GM19025 (cell line): ENCODE data around the gene CNDP2.
A peak's percentile ranks its signal among the peaks of the same experiment; 100 is the strongest.

Experiments
- ATAC-seq: cut with Tn5 transposase; IDR thresholded peaks from one replicate; pipeline ENCODE4 v1.9.1; 2021; ENCODE audit warnings: mild to moderate bottlenecking, low read depth, moderate library complexity; ENCODE audit not compliant: unreplicated experiment

CNDP2 gene

DNA sequence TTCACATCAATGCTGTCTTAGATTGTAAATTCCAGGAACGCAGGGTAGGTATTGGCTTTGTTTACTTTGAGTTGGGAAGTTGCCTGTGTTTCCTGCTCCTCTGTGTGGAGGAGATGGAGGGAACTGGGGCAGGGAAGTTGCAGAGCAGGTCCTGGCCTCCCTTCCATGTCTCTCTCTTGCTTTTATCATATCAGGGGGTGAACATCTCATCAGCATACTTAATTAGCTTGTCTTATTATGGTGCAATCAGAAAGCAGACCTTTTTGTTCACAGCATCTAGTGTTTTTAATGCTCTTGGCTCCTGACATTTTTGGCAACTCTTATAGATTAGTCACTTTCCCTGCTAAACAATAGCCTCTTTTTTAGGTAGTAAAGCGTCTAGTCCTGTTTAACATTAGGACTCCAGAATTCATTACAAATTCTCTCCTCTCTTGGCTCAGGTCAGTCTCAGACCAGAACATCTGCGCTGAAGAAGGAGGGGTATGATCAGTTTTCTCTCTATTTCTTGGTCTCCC, 27.6 kb upstream of the CNDP2 start:
- no peak for ATAC-seq

DNA sequence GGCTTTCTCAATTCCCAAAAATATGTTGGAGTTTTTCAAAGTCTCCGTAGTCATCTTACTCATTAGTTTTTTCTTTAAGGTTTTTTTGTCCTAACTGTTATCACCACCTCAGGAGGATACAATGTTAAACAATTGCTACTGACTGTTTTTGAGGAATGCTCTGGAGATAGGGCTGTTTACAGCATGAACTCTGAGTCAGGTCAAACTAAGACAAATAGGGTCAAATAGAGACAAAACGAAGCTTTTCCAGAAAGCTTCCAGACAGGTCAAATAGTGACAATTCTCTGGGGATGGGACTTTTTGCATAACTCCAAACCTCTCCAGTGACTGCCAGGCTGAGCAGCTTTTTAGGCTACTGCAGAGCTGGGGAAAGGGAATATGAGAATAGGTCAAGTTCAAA, 23.9 kb upstream of the CNDP2 start:
- ATAC-seq, result no peak

DNA sequence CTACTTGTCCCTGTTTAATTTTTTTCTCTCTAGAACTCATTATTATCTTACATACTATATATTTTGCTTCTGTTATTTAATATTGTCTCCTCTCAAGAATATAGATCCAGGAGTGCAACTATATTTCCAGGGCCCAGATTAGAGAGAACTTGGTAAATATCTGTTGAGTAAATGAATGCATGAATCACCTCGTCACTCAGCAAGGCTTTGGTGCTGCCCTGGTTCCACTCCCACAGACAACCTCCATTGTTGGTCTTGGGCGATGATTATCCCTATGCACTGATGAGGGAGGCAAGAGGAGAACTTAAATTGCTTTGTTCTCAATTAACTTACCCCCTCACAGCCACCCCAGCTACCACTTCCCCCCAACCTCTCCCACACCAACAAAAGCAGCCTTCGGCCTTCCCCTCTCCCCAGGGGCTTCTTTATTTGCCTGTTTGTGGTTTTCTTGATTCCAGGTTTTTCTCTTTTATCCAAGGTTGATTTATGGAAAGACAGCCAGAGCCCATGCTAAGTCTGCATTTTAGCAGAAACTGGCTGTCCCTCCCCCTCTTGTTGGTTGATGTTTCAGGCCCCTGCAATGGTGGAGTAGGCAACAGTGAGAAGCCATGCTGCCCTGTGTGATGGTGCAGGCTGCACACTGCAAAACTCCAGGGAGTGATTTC, 22.1 kb upstream of the CNDP2 start:
- no peak for ATAC-seq

DNA sequence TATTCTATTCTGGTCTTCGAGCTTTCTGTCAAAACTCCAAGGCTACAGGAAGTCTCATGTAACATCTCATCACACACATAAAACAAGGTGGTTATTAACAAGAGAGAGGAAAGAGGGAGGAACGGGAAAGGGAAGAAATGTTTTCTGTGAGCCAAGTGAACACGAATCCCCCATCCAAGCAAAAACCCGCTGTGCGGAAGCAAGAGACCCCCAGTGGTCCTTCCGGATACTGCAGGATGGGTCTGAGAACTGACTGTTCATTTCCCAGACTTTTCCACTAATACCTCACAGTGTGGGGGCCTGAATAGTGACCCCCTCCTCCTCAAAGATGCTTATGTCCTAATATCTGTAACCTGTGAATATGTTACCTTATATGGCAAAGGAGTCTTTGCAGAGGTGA, 20.0 kb upstream of the CNDP2 start:
- no peak for ATAC-seq

DNA sequence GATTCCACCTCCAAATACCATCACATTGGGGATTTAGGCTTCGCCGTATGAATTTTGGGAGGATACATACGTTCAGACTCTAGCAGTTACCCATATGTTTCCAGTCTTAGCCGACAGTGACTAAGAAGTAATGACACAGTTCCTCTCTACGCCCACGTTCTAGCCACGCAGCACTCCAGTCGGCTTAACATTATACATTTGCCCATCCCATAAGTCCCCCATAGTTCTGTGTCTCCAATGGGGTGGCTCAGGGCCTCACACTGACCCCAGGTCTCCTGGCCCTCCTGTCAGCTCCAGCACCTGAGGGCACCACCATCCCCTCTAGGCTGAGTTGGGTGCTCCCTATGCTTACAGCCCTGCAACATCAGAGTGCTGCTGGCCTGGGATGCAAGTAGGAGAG, 18.4 kb upstream of the CNDP2 start:
- no peak for ATAC-seq

DNA sequence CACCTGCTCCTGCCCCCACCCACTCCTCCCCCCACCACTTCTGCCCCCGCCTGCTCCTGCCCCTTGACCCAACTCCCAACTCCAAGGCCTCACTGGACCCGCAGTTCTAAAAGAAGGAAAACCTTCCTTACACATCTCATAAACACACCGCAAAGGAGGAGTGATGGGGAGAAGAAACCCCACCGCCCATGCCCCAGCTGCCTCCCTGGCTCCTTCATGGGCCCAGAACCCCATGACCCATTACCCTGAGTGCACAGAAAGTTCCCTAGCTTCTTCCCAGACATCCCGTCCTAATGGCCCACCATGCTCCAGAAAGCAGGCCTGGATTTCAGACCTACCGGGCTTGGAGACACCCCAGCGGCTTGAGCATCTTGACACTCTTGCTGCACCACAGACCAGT, 17.8 kb upstream of the CNDP2 start:
- no peak for ATAC-seq

DNA sequence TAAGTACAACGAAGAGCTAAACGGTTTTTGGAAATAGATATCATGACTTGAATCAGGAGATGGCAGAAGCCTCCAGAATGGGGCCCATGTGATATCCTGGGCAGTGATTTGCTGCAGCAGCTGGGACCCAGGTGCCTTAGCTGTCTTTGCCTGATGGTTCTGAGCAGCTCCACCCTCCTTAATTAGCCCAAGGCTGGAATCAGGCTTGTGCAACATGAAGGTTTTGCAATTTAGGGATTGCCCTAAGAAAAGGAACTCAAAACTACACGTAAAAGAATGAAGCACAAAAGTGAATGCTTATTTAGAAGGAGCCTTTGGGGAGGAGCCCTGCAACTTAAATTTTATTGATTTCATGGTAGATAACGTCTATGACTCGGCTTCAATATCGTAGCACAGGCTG, 17.3 kb upstream of the CNDP2 start:
- ATAC-seq, result no peak

DNA sequence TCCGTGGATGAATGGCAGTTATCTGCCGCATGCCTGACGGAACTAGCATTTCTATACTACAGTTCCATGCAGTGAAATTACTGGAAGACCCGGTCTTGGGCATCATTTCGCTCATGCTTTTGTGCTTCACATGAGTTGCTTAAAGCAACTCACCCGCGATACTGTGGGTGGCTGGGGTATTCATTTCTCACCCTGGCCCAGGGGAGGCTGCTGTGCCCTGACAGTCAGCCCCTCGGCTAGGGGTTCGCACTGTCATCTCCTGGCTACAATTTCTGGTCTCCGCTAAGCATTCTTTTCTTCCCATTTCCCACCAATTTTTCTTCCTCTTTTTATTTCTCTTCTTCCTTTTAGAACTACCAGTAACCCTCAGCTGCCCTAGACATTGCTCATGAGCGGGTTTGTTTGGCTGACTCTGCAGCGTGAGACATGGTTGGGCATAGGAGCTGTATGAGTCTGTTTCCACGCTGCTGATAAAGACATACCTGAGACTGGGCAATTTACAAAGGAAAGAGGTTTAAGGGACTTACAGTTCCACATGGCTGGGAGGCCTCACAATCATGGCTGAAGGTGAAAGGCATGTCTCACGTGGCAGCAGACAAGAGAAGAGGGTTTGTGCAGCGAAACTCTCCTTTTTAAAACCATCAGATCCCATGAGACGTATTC, 16.5 kb upstream of the CNDP2 start:
- ATAC-seq, result no peak

DNA sequence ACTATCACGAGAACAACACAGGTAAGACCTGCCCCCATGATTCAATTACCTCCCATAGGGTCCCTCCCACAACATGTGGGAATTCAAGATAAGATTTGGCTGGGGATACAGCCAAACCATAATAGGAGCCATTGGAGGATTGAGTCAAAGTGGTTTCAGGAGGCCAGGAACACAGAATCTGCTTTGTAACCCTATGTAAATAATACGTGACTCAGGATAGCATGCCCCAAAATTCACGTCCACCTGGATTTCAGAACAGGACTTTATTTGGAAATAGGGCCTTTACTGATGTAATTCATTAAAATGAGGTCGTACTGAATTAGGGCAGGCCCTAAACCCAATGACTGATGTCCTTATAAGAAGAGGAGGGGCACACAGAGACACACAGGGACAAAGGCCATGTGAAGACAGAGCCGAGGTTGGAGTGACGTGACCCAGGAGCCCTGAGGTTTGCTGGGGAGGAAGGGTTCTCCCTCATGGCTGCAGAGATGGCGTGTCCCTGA, 16.0 kb upstream of the CNDP2 start:
- no peak for ATAC-seq

DNA sequence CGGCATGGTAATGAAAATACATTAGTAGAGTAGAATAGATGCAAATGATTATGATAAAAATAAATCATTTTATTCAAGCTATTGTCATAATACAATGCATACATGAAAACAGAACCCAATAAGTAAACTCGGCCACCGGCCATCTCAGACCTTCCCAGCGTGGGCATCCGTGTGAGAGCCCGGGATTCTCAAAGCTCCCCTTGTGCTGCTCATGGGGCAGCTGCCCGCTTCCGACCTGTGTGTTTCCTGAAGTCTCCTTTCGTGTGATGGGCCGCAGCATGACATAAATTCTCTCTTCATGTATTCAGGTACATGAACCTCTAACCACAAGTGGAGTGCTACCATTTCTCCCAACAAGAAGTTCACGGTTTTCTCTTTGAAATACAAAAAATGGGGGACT, 13.5 kb upstream of the CNDP2 start:
- no peak for ATAC-seq

DNA sequence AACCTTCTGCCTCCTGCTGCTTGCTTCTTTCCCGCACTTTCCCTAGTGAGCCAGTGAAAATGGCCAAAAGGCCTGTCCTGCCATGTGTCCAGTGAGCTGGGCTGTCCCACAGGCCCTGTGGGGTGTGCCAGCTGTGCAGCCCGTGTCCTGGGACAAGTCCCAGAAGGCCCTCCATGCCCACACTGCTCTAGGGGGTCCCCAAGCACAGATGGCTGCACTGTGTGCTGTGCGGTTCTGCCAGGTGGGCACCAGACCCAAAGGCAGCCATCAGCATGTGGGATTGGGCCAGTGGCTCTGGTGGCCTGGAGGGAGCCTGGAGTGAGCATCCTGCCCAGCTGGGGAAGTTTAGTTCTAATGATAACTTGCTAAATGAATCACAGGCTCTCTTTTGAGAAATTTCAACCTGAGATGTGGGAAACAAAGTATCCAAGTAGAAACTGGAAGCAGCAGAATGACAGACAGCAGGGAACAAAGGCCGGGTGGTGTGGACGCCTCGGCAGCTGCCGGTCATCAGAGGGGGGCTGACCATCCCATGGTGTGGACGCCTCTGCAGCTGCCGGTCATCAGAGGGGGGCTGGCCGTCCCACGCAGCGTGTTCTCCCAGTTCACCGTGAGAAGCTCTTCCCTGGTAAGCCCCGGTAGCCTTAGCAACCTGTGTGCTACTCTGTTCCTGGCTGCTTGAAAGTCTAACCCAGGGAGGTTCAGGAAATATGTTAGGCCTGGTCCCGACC, 9.9 kb upstream of the CNDP2 start:
- ATAC-seq, result no peak

DNA sequence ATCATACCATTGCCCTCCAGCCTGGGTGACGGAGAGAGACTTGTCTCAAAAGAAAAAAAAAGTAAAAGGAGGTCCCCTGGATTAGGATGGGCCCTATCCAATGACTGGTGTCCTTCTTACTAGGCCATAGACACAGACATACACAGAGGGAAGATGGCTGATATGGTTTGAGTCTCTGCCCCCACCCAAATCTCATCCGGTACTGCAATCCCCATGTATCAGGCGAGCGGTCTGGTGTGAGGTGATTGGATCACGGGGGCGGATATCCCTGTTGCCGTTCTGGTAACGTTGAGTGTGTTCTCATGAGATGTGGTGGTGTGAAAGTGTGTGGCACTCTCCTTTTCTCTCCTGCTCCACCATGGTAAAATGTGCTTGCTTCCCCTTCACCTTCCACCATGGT, 7.8 kb upstream of the CNDP2 start:
- no peak for ATAC-seq

DNA sequence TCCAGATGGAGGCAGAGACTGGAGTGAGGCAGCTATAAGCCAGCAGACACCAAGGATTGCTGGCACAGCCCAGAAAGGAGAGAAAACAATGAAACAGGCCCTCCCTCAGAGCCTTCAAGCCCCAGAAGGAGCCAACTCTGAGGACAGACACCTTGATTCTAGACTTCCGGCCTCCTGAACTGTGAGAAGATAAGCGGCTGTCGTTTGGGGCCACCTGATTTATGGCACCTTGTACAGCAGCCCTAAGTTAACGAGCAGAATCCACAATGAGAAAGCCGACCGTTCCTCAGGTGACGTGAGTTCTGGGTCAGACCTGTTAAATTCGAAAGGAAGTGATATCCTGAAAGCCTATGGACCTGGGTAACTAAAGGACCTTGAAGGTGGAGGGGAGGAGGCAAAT, 7.3 kb upstream of the CNDP2 start:
- ATAC-seq, result no peak

DNA sequence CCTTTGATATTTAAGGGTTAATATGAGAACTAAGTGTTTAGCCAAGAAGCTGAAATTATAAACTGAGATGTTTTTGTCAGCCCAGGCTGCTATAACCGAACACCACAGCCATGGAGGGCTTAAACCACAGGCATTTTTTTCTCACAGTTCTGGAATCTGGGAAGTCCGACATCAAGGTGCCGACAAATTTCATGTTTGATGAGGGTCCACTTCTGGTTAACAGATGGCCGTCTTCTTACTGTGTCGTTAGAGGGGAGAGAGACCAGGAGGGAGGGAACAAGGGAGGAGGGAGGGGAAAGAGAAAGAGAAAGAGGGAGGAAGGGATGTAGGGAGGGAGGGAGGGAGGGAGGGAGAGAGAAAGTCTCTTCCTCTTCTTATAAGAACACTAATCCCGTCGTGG, 6.5 kb upstream of the CNDP2 start:
- ATAC-seq, result no peak

DNA sequence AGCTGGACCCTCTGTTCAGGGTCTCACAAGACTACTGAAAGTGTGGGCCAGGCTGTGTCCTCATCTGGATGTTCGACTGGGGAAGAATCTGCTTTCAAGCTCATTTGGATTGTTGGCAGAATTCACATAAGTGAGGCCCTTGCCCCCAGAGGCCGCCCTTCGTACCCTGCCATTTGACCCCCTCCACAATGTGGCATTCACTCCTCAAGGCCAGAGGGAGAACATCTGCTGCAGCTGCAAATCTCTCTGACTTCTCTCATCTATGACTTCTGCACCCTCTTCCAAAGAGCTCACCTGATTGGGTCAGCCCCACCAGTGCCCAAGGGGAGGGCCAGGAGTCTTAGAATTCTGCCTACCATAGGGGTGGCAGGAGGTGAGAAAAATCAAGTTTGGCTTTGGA, 3.9 kb upstream of the CNDP2 start:
- no peak for ATAC-seq

DNA sequence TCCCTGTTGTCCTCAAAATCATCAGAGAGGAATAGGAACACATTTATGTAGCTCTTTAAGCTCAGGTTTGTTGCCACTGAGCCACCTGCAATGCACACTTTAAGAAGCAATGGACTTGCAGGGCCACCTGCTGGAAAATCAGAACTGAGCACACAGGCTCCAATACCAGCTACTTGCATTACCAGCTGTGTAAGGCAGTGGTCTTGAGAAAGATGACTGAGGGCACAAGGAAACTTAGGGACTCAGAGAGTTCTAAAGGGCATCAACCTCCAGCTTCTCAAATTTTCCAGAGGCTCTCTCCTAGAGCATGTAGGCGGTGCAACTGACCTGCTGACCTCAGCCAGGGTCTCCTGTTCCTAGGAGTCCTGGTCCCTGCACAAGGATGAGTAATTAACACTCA, 2.5 kb upstream of the CNDP2 start:
- no peak for ATAC-seq

DNA sequence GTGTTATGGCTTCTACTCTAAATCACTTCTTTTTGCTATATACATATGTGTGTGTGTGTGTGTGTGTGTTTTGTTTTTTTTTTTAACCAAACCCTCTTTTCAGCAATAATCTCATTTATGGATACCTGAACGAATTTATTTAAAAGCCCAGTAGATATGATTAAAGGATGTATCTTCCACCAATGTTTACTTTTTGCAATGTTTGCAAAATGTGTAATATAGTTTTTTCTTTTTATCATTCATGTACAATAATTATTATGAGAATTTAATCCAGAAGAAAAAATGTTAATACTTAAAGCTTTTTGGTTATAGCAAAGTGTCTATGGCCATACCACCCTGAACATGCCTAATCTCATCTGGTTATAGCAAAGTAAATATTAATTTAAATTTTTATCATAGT, 1.6 kb upstream of the CNDP2 start:
- ATAC-seq, result no peak

DNA sequence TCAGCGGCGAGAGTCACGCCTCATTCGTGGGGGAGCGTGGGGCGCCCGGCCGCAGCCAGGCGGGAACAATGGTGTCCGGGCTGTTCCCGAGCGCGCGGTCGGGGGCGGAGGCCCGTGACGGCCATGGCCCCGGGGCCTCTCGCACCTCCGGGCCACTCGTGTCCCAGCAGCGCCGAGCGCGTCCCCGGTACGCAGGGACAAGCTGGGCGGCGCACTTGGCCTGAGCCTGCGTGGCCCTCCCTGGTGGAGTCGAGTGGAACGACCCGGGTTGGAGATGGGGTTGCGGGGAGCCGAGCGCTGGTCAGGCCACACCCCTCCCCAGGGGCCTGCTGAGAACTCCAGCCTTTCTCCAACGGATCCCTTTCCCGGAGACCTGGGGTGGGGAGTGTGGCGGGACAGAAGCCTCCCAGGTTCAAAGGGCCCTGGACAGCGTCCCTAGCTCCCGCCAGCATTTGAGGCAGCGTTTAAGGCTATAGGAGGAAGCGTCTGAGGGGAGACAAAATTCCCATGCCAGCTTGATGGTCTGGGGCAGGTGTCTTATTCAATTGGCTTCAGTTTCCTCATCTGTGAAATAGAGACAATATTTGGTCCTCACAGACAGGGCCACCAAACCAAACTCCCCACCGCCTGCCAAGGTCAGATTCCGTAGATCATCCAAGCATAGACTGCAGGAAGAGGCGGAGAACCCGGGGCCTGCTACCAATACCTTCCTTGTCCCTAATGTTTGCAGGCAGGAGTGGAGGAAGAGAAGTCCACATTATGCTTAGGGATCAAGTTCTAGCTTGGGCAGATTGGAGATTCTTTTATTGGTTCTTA, 553 bp downstream of the CNDP2 start:
- peak; percentile 17 for ATAC-seq

DNA sequence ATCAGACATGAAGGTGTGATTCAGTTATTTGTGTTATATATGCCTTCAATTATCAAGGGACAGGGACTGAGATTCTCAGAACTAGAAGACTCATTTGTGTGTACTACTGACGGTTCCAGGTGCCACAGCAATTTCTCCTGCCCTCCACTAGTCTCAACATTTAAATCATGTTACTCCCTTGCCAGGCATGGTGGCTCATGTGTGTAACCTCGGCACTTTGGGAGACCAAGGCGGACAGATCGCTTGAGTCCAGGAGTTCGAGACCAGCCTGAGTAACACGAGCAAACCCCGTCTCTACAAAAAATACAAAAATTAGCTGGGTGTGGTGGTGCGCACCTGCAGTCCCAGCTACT, 1.1 kb downstream of the CNDP2 start:
- no peak for ATAC-seq

DNA sequence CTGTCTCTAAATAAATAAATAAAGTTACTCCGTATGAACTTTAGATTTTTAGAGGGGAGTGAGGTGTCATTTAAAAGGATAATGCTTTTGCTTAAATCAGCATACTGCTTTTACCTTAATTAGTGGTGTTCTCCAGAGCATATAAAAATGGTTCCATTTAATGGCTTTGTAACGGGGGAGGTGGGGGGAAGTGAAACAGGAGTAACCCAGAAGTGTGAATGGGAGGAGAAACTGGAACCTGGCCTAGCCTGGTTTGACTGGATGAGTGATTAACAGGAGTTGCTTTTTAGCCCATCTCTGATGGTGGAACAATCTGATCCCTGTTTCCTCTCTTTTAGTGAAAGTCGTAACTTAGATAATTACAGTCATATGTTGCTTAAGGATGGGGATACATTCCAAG, 1.6 kb downstream of the CNDP2 start:
- no peak for ATAC-seq
